Trophoblast cell (in vitro differentiated cells and primary cell): ENCODE results near the gene ZHX3.

Source experiments
- DNase-seq, 2 donors: peaks; one replicate each; pipeline ENCODE4 v3.0.0-alpha.2; 2016
- H2AFZ ChIP-seq: 2 replicates; pipeline ENCODE4 v1.6.1; 2013; ENCODE audit warnings: low read length, moderate library complexity, mild to moderate bottlenecking; ENCODE audit not compliant: insufficient read depth, poor library complexity
- H2AK5ac ChIP-seq: 2 replicates; pipeline ENCODE4 v1.6.1; 2013; ENCODE audit warnings: mild to moderate bottlenecking, low read length
- H2BK120ac ChIP-seq: 2 replicates; pipeline ENCODE4 v1.6.1; 2013; ENCODE audit warnings: low read length, mild to moderate bottlenecking, moderate library complexity; ENCODE audit not compliant: insufficient read depth, poor library complexity
- H2BK12ac ChIP-seq: 2 replicates; pipeline ENCODE4 v1.6.1; 2013; ENCODE audit warnings: mild to moderate bottlenecking, low read length, moderate library complexity
- H2BK5ac ChIP-seq: 2 replicates; pipeline ENCODE4 v1.6.1; 2013; ENCODE audit warnings: low read length, low read depth, moderate library complexity, mild to moderate bottlenecking; ENCODE audit not compliant: poor library complexity
- H3K14ac ChIP-seq: 2 replicates; pipeline ENCODE4 v1.6.1; 2013; ENCODE audit warnings: mild to moderate bottlenecking, low read length
- H3K18ac ChIP-seq: 2 replicates; pipeline ENCODE4 v1.6.1; 2013; ENCODE audit warnings: mild to moderate bottlenecking, low read length
- H3K23ac ChIP-seq: 2 replicates; pipeline ENCODE4 v1.6.1; 2013; ENCODE audit warnings: low read length
- H3K27ac ChIP-seq: 2 replicates; pipeline ENCODE4 v1.5.1; 2013; ENCODE audit warnings: low read depth, mild to moderate bottlenecking, inconsistent platforms, low read length, moderate library complexity
- H3K27me3 ChIP-seq: 2 replicates; pipeline ENCODE4 v1.6.1; 2013; ENCODE audit warnings: inconsistent platforms, mild to moderate bottlenecking, low read length, moderate library complexity; ENCODE audit not compliant: insufficient read depth
- H3K36me3 ChIP-seq, 2 experiments: 1 replicate in 1 of 2; 2 replicates in 1 of 2; pipeline ENCODE4 v1.6.1; 2013; ENCODE audit warnings: low read length in 2 of 2, mild to moderate bottlenecking in 2 of 2, moderate library complexity in 1 of 2; ENCODE audit not compliant: insufficient read depth in 2 of 2, control insufficient read depth in 1 of 2
- H3K4ac ChIP-seq: 2 replicates; pipeline ENCODE4 v1.6.1; 2013; ENCODE audit warnings: low read depth, mild to moderate bottlenecking, low read length, moderate library complexity
- H3K4me1 ChIP-seq, 2 experiments: 1 replicate in 1 of 2; 2 replicates in 1 of 2; pipeline ENCODE4 v1.6.1; 2013; ENCODE audit warnings: low read length in 2 of 2, mild to moderate bottlenecking in 2 of 2, moderate library complexity in 1 of 2; ENCODE audit not compliant: insufficient read depth in 2 of 2, control insufficient read depth in 1 of 2
- H3K4me2 ChIP-seq: 2 replicates; pipeline ENCODE4 v1.6.1; 2013; ENCODE audit warnings: inconsistent platforms, mild to moderate bottlenecking, low read length, moderate library complexity
- H3K4me3 ChIP-seq: 2 replicates; pipeline ENCODE4 v1.5.1; 2013; ENCODE audit warnings: mild to moderate bottlenecking, low read depth, low read length, inconsistent platforms
- H3K79me1 ChIP-seq: one replicate; pipeline ENCODE4 v1.6.1; 2013; ENCODE audit warnings: low read length
- H3K79me2 ChIP-seq: 2 replicates; pipeline ENCODE4 v1.6.1; 2013; ENCODE audit warnings: low read length, mild to moderate bottlenecking; ENCODE audit not compliant: control insufficient read depth, insufficient read depth, poor library complexity
- H3K9ac ChIP-seq: 2 replicates; pipeline ENCODE4 v1.6.1; 2013; ENCODE audit warnings: mild to moderate bottlenecking, low read length
- H3K9me3 ChIP-seq: 2 replicates; pipeline ENCODE4 v1.6.1; 2013; ENCODE audit warnings: low read depth, mild to moderate bottlenecking, control low read depth, inconsistent platforms, low read length; ENCODE audit not compliant: insufficient read depth
- H4K12ac ChIP-seq: 2 replicates; pipeline ENCODE4 v1.6.1; 2013; ENCODE audit warnings: low read depth, mild to moderate bottlenecking, low read length, moderate library complexity
- H4K8ac ChIP-seq: 2 replicates; pipeline ENCODE4 v1.6.1; 2013; ENCODE audit warnings: low read depth, mild to moderate bottlenecking, low read length, moderate library complexity
- H4K91ac ChIP-seq: one replicate; pipeline ENCODE4 v1.6.1; 2013; ENCODE audit warnings: low read depth, mild to moderate bottlenecking, low read length, moderate library complexity
- WGBS: extraction: QIAGEN DNeasy Blood & Tissue Kit; methylation state at CpG from one replicate; pipeline ENCODE4 v1.1.7; 2013; ENCODE audit warnings: missing lambda C conversion rate; ENCODE audit not compliant: insufficient read length, insufficient coverage; ENCODE audit errors: extremely low coverage; 5-methylcytosine and 5-hydroxymethylcytosine counted together

ZHX3 gene

DNA sequence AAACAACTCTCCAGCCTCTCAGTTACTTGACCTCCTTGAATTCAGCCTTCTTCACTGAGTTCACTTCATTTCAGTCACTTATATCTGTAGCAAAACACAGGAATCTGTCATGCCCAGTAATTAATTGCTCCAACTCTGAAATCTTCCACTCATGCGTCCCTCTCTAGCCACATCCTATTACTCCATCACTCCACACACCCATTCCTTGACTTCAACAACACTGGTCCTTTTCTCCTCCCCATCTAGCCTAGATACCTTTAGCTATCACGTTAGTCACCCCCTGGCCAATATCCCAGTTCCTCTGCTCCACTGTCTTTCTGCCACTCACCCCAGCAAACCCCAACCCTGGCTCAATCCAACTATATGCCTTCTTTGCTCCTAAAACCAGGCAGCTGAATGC lies 7.7 kb downstream of the ZHX3 start:
- no peak overlapping the region for H3K18ac ChIP-seq
- no peak overlapping the region for H2AK5ac ChIP-seq
- H4K12ac ChIP-seq = no peak overlapping the region
- H2BK5ac ChIP-seq = no peak overlapping the region
- H3K4me3 ChIP-seq = no peak overlapping the region
- no peak overlapping the region for H3K4me2 ChIP-seq
- 100% methylated on average over 1 of the region's 2 CpGs for WGBS
- no peak overlapping the region for H2BK12ac ChIP-seq
- H3K27me3 ChIP-seq = no peaks in the 10 kb centered on the region
- H3K4me1 ChIP-seq = peaks cover 0 to 2% of the 10 kb centered on the region in 2 experiments
- H3K9me3 ChIP-seq = no peaks in the 10 kb centered on the region
- no peak overlapping the region for H3K27ac ChIP-seq
- H2AFZ ChIP-seq = no peak overlapping the region
- H4K91ac ChIP-seq = no peak overlapping the region
- no peak overlapping the region for H2BK120ac ChIP-seq
- no peaks in the 10 kb centered on the region for H3K79me1 ChIP-seq
- no peaks in the 10 kb centered on the region for H3K79me2 ChIP-seq
- H3K23ac ChIP-seq = no peak overlapping the region
- H3K36me3 ChIP-seq = no peaks in the 10 kb centered on the region
- DNase-seq = no peak
- H3K9ac ChIP-seq = no peak overlapping the region
- no peak overlapping the region for H3K14ac ChIP-seq
- no peak overlapping the region for H4K8ac ChIP-seq
- no peak overlapping the region for H3K4ac ChIP-seq

DNA sequence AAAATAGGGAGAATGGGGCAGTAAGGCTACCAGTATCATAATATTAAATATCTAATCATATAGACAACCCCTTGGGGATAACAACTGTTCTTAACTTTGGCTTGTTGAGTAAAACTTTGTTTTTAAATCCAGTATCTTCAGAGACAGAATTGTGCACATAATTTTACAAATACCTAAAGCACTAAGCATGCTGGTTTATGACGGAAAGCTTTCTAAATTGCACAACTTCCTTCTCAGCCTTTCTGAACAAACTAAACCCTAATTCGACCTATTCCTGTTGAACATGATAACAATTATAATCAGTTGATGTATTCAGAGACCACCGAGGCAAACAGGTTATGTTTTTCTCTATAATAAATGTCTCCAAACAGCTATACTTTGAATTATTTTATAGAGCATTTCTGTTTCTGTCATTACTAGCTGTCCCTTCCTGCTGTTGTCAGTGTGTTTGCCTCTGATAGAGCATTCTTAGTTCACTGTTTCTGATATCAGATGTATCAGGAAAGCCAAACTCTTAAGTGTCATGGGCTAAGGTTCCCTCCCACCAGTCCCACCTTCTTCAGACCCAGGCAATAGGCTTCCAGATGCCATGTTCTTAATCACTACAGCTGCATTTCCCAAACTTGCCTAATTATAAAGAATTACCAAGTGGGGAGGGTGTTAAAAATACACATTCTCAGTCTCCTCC lies 8.7 kb downstream of the ZHX3 start:
- no peaks in the 10 kb centered on the region for H3K9me3 ChIP-seq
- no peaks in the 10 kb centered on the region for H3K36me3 ChIP-seq
- H3K27ac ChIP-seq = no peak overlapping the region
- no peak overlapping the region for H3K23ac ChIP-seq
- H3K14ac ChIP-seq = no peak overlapping the region
- no peaks in the 10 kb centered on the region for H3K79me1 ChIP-seq
- H2AK5ac ChIP-seq = no peak overlapping the region
- no peak overlapping the region for H3K4me2 ChIP-seq
- H3K18ac ChIP-seq = no peak overlapping the region
- no peak overlapping the region for H2BK5ac ChIP-seq
- H3K4me1 ChIP-seq = peaks cover 0 to 2% of the 10 kb centered on the region in 2 experiments
- no peaks in the 10 kb centered on the region for H3K79me2 ChIP-seq
- H3K4me3 ChIP-seq = no peak overlapping the region
- no peak overlapping the region for H4K8ac ChIP-seq
- no peak overlapping the region for H2BK12ac ChIP-seq
- no peak overlapping the region for H2BK120ac ChIP-seq
- no peak overlapping the region for H4K12ac ChIP-seq
- no peak overlapping the region for H4K91ac ChIP-seq
- WGBS = no CpG with 5 or more reads among the region's 3 CpGs
- no peak overlapping the region for H3K4ac ChIP-seq
- no peak overlapping the region for H2AFZ ChIP-seq
- H3K27me3 ChIP-seq = no peaks in the 10 kb centered on the region
- no peak overlapping the region for H3K9ac ChIP-seq
- DNase-seq = peak; percentile 37 to 88

DNA sequence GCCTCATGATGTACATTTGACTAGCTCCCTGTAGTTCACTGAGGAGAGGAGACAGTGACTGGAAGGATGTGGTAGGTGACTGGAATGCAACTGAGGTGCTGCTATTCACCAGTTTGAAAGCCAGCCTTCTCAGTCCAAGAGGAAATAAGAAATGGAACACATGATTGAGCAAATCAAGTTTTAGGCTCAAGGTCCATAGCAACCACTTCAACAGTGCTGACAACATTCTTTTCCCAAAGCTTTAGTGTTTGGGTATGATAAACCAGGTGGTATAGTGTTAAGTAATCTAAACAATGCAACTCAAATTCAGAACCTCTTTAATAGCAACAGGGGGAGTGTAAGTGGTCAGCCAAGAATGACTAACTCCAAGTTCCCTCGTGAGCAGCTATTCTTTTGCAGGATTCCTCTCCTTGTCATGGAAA lies 9.2 kb downstream of the ZHX3 start:
- Histone ChIP-seq H4K8ac (no peak overlapping the region), H2AFZ (no peak overlapping the region), H3K27ac (no peak overlapping the region), H3K23ac (peak overlapping the region; percentile 81), H3K4me1 (peaks cover 0 to 2% of the 10 kb centered on the region in 2 experiments), H3K4me2 (no peak overlapping the region), H3K36me3 (no peaks in the 10 kb centered on the region), H3K4me3 (no peak overlapping the region), H4K91ac (no peak overlapping the region), H4K12ac (no peak overlapping the region), H3K14ac (no peak overlapping the region), H2BK12ac (no peak overlapping the region), H3K18ac (no peak overlapping the region), H2BK120ac (no peak overlapping the region), H3K4ac (no peak overlapping the region), H3K9ac (no peak overlapping the region), H3K79me1 (no peaks in the 10 kb centered on the region), H3K9me3 (no peaks in the 10 kb centered on the region), H2AK5ac (no peak overlapping the region), H2BK5ac (no peak overlapping the region), H3K27me3 (no peaks in the 10 kb centered on the region), H3K79me2 (no peaks in the 10 kb centered on the region)
- peak; percentile 69 to 93 for DNase-seq
- WGBS = no CpG with 5 or more reads among the region's 1 CpG

DNA sequence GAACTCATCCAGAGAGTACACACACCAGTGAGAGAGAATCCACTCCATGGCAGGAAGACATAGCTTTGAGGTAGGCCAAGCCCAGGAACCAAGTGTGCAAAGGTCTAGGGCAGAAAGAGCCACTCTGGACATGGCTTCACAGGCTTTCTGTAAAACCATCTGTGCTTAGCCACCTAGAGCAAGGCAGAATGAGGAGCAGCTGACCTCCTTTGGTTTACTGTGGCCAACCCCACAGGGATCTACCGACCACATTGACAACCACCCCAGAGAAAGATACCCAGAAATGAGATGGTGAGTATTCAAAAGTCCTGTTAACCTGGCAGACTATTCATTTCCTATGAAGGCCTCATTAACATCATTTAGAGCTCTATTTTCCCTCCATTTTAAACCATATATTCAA lies 10.5 kb downstream of the ZHX3 start:
- H2AK5ac ChIP-seq = no peak overlapping the region
- no peak overlapping the region for H4K8ac ChIP-seq
- no peak overlapping the region for H3K23ac ChIP-seq
- H4K12ac ChIP-seq = no peak overlapping the region
- H3K36me3 ChIP-seq = no peaks in the 10 kb centered on the region
- H3K27ac ChIP-seq = no peak overlapping the region
- H2BK120ac ChIP-seq = no peak overlapping the region
- H2AFZ ChIP-seq = no peak overlapping the region
- H3K4me1 ChIP-seq = peaks cover 0 to 2% of the 10 kb centered on the region in 2 experiments
- H4K91ac ChIP-seq = no peak overlapping the region
- H3K4me2 ChIP-seq = no peak overlapping the region
- H3K79me2 ChIP-seq = no peaks in the 10 kb centered on the region
- no peak overlapping the region for H3K4ac ChIP-seq
- H2BK12ac ChIP-seq = no peak overlapping the region
- DNase-seq = no peak
- H3K14ac ChIP-seq = no peak overlapping the region
- no peak overlapping the region for H3K18ac ChIP-seq
- no CpG with 5 or more reads among the region's 1 CpG for WGBS
- H3K4me3 ChIP-seq = no peak overlapping the region
- no peaks in the 10 kb centered on the region for H3K27me3 ChIP-seq
- H3K9me3 ChIP-seq = no peaks in the 10 kb centered on the region
- H3K79me1 ChIP-seq = no peaks in the 10 kb centered on the region
- H3K9ac ChIP-seq = no peak overlapping the region
- H2BK5ac ChIP-seq = no peak overlapping the region
